Keratinocyte (primary cell): ENCODE measurements around the gene ATG9A. TPM values are rescaled to one million over a fixed set of nuclear protein-coding genes. Genes with fewer than 3 reads are reported as not detected.

ENCODE experiments used
- DNase-seq: peaks from one replicate; pipeline ENCODE4 v3.0.0-alpha.2; 2011; ENCODE audit warnings: low read depth, missing footprints, low spot score
- FAIRE-seq: peaks from 2 replicates; lab custom pipeline; 2011; peaks lifted over from hg19 to GRCh38; lab: Jason Lieb, UNC
- H2AFZ ChIP-seq: 2 replicates; pipeline ENCODE4 v1.6.0; 2012; ENCODE audit warnings: low read length, control low read depth, inconsistent platforms; ENCODE audit not compliant: control insufficient read depth
- H3K27ac ChIP-seq: 2 replicates; pipeline ENCODE4 v1.5.1; 2011; ENCODE audit warnings: low read length; ENCODE audit not compliant: control insufficient read depth, insufficient read depth
- H3K27me3 ChIP-seq: 3 replicates; pipeline ENCODE4 v1.6.0; 2011; ENCODE audit warnings: low read length; ENCODE audit not compliant: control insufficient read depth, insufficient read depth; ENCODE audit errors: extremely low read depth
- H3K36me3 ChIP-seq, 2 experiments: 2 replicates in 1 of 2; 3 replicates in 1 of 2; pipeline ENCODE4 v1.5.1; 2011; ENCODE audit warnings: low read length in 2 of 2, mild to moderate bottlenecking in 1 of 2; ENCODE audit not compliant: control insufficient read depth in 2 of 2, insufficient read depth in 2 of 2; ENCODE audit errors: extremely low read depth in 1 of 2
- H3K4me1 ChIP-seq: 3 replicates; pipeline ENCODE4 v1.5.1; 2011; ENCODE audit warnings: low read length; ENCODE audit not compliant: control insufficient read depth, insufficient read depth; ENCODE audit errors: extremely low read depth
- H3K4me2 ChIP-seq: 3 replicates; pipeline ENCODE4 v1.6.0; 2011; ENCODE audit warnings: low read depth, low read length; ENCODE audit not compliant: control insufficient read depth, insufficient read depth; ENCODE audit errors: extremely low read depth
- H3K4me3 ChIP-seq, 3 experiments: fragments of 200-600 bp in 1 of 3; sonication (generic) in 1 of 3; 2 replicates in 2 of 3; 3 replicates in 1 of 3; pipeline ENCODE4 v1.5.1; 2011 to 2016; ENCODE audit warnings: low read length in 3 of 3, mild to moderate bottlenecking in 3 of 3, control low read depth in 2 of 3, inconsistent platforms in 1 of 3, low read depth in 1 of 3, mixed read lengths in 1 of 3, mixed run types in 1 of 3, moderate library complexity in 1 of 3; ENCODE audit not compliant: control insufficient read depth in 2 of 3, insufficient read depth in 2 of 3; ENCODE audit errors: extremely low read depth in 1 of 3
- H3K79me2 ChIP-seq: 2 replicates; pipeline ENCODE4 v1.6.0; 2012; ENCODE audit warnings: low read length; ENCODE audit not compliant: control insufficient read depth, insufficient read depth
- H3K9ac ChIP-seq: 3 replicates; pipeline ENCODE4 v1.6.0; 2011; ENCODE audit warnings: low read length; ENCODE audit not compliant: control insufficient read depth, insufficient read depth; ENCODE audit errors: extremely low read depth
- H3K9me1 ChIP-seq: 3 replicates; pipeline ENCODE4 v1.6.0; 2011; ENCODE audit warnings: low read length; ENCODE audit not compliant: control insufficient read depth, insufficient read depth; ENCODE audit errors: extremely low read depth
- H3K9me3 ChIP-seq: 2 replicates; pipeline ENCODE4 v1.5.1; 2012; ENCODE audit warnings: low read depth, low read length; ENCODE audit not compliant: control insufficient read depth
- H4K20me1 ChIP-seq: 3 replicates; pipeline ENCODE4 v1.6.0; 2011; ENCODE audit warnings: low read length; ENCODE audit not compliant: control insufficient read depth, insufficient read depth; ENCODE audit errors: extremely low read depth
- CTCF ChIP-seq, 3 experiments: IDR thresholded peaks in 1 of 3; conservative IDR thresholded peaks in 1 of 3; optimal IDR thresholded peaks in 1 of 3; 2 replicates in 2 of 3; 3 replicates in 1 of 3; pipeline versions ENCODE3 to v1.5.1; 2011; ENCODE audit warnings: low read length in 3 of 3, mild to moderate bottlenecking in 3 of 3, moderate library complexity in 2 of 3, control low read depth in 1 of 3, inconsistent platforms in 1 of 3; ENCODE audit not compliant: insufficient read depth in 2 of 3; ENCODE audit errors: extremely low read depth in 1 of 3
- EZH2 ChIP-seq: IDR thresholded peaks from one replicate; pipeline ENCODE4 v1.6.1; 2012; ENCODE audit warnings: inconsistent platforms, mild to moderate bottlenecking, low read length, moderate library complexity
- dilution Hi-C: fragments of 300-500 bp; cut with MboI; formaldehyde crosslinking; loops from one replicate; pipeline ENCODE4 v1.7.0; 2020; ENCODE audit warnings: low sequenced_read_pairs; ENCODE audit not compliant: extremely low pct_ligation_motif_present
- polyA plus RNA-seq, 5 experiments: library from polyadenylated mRNA; depleted of rRNA in 3 of 5; stranded (reverse) in 3 of 5; stranded (forward) in 1 of 5; unstranded in 1 of 5; fragments of >200 nt; gene quantifications; 1 replicate in 1 of 5; 2 replicates in 3 of 5; 3 replicates in 1 of 5; pipeline versions ENCODE4 v1.2.1 to v1.2.3, GENCODE V29; 2011 to 2012; ENCODE audit warnings: missing spikeins in 2 of 5, low read depth in 1 of 5, low replicate concordance in 1 of 5

The ATG9A gene
- polyA plus RNA-seq, 1 donor (not counting 4 experiments of a cell fraction or from before 2014, with no cell fraction given) = 58.8 TPM

DNA sequence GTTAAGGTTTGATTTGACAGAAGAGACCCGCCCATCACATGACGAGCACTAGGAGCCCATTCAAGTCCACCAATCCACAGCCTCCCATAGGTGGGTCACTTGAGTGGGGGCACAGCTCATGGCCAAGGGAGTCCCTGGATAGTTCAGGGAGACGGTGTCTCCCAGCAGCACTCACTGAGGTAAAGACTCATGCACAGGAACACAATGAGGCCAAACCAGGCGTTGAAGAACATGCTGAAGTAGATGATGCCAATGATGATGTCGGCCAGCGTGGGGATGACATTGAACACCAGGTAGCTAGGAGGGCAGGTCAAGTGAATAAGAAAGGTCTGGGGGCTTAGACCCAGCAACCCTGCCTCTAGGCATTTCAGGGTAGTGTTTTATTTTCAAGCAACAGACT, 14.7 kb downstream of the ATG9A start:
- TF ChIP-seq CTCF (optimal IDR thresholded peaks at IDR 0.05 in 1 of 3, IDR thresholded peaks at IDR 0.05 in 1 of 3, conservative IDR thresholded peaks at IDR 0.05 in 1 of 3; ENCODE audit: extremely low read depth in 1 of 3, insufficient read depth in 2 of 3, low read length in 3 of 3) (no peak), EZH2 (no peak)
- Histone ChIP-seq H3K79me2 (no peaks in the 10 kb centered on the region), H4K20me1 (no peaks in the 10 kb centered on the region), H3K4me1 (peaks cover 18% of the 10 kb centered on the region), H3K9me1 (no peaks in the 10 kb centered on the region), H2AFZ (no peak overlapping the region), H3K27me3 (no peaks in the 10 kb centered on the region), H3K27ac (no peak overlapping the region), H3K9me3 (no peaks in the 10 kb centered on the region), H3K36me3 (peaks cover 11 to 25% of the 10 kb centered on the region in 2 experiments), H3K4me2 (no peak overlapping the region), H3K9ac (no peak overlapping the region), H3K4me3 (no peak overlapping the region)
- FAIRE-seq (no peak), DNase-seq (no peak)
- dilution Hi-C loops = no loop called here

DNA sequence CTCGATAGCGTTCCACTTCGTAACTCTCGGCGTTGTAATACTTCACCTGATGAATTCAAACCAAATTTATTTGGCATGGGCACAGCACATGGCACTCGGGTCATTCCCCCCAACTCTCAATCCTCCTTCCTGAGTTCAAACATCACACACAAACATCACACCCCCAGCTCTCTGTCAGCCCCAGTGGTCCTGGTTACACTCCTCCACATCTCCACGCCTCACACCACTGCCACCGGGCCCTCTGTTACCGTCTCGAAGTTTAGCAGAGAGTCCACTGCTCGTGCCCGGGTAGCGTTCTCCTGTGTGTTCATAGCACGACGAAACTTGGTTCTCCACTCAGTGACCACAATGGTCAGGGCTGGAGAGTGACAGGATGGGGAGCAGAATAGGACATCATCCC, 15.3 kb downstream of the ATG9A start:
- DNase-seq (no peak), FAIRE-seq (no peak)
- Histone ChIP-seq H3K9me3 (no peaks in the 10 kb centered on the region), H3K27me3 (no peaks in the 10 kb centered on the region), H4K20me1 (no peaks in the 10 kb centered on the region), H2AFZ (no peak overlapping the region), H3K4me2 (no peak overlapping the region), H3K4me1 (peaks cover 18% of the 10 kb centered on the region), H3K36me3 (peaks cover 12 to 27% of the 10 kb centered on the region in 2 experiments), H3K4me3 (no peak overlapping the region), H3K9ac (no peak overlapping the region), H3K27ac (no peak overlapping the region), H3K79me2 (no peaks in the 10 kb centered on the region), H3K9me1 (no peaks in the 10 kb centered on the region)
- dilution Hi-C loops = no loop called here
- TF ChIP-seq CTCF (optimal IDR thresholded peaks at IDR 0.05 in 1 of 3, IDR thresholded peaks at IDR 0.05 in 1 of 3, conservative IDR thresholded peaks at IDR 0.05 in 1 of 3; ENCODE audit: extremely low read depth in 1 of 3, insufficient read depth in 2 of 3, low read length in 3 of 3) (no peak), EZH2 (no peak)
